Measurements from ENCODE around the gene SRCIN1.

DNA sequence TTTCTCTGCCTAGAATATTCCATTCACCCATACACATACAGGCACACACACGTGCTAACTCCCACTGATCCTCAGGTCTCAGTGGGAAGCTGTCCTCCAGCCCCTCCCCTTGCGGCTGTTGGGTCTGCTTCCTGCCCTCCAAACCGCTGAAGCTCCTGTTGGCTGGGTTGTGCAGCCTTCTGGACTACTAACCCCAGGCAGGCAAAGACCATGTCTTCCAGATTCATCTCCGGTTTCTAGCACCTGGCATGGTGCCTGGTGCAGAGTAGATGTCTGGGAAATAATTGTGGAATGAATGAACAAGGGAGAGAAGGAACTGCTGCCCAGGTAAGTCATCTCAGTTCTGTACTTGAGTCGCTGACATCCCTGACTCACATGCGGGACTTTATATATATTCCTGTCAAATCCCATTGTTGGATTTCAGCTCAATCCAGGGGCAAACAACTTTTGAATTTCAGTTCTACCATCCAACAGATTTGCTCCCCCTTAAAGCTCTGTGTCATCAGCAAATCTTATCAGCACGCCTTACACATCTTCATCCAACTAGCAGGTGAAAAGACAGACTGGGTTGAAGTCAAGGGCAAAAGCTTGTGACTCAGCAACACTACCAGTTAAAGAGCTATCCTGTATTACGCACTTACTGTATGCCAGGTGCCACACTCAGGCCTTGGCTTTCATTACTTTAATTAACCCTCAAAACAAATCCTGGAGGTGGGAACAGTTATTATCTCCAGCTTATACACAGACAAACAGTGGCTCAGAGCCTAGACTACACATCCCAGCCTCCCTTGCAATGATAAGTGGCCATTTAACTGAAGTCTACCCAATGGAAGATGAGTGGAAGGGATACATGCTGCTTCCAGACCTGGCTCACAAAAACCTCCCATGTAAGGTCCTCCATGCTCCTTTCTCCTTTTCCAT is 51.1 kb downstream of the SRCIN1 start:
- TF ChIP-seq, protein P1, sequence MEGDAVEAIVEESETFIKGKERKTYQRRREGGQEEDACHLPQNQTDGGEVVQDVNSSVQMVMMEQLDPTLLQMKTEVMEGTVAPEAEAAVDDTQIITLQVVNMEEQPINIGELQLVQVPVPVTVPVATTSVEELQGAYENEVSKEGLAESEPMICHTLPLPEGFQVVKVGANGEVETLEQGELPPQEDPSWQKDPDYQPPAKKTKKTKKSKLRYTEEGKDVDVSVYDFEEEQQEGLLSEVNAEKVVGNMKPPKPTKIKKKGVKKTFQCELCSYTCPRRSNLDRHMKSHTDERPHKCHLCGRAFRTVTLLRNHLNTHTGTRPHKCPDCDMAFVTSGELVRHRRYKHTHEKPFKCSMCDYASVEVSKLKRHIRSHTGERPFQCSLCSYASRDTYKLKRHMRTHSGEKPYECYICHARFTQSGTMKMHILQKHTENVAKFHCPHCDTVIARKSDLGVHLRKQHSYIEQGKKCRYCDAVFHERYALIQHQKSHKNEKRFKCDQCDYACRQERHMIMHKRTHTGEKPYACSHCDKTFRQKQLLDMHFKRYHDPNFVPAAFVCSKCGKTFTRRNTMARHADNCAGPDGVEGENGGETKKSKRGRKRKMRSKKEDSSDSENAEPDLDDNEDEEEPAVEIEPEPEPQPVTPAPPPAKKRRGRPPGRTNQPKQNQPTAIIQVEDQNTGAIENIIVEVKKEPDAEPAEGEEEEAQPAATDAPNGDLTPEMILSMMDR (IDR thresholded peaks at IDR 0.05), result no peak
- TF ChIP-seq POLR2A (IDR thresholded peaks at IDR 0.05), result no peak

Data from breast epithelium (tissue), 3 donors.